ENCODE measurements around the gene VAV2.

DNA sequence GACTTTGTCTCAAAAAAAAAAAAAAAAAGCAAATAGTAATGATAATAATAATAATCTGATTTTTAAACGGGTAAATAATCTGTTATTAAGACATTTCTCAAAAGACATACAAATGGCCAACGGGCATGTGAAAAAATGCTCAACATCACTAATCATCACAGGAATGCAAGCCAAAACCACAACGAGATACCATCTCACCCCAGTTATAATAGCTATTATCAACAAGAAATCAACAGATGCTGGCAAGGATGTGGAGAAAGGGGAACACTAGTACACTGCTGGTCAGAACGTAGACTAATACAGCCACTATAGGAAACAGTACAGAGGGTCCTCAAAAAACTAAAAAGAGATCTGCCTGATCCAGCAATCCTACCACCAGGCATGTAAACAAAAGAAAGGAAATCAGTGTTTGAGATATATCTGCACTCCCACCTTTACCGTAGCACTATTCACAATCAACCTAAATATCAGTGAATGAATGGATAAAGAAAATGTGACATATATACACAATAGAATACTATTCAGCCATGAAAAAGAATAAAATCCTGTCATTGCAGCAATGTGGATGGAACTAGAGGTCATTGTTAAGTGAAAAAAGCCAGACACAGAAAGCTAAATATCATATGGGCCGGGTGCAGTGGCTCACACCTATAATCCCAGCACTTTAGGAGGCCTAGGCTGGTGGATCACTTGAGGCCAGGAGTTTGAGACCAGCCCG lies 24.9 kb downstream of the VAV2 start:
- no peak for TF ChIP-seq TAF1 (IDR thresholded peaks at IDR 0.05; ENCODE audit: low read depth)
- no peak for TF ChIP-seq RAD21 (IDR thresholded peaks at IDR 0.05; ENCODE audit: low read depth)
- no peak for TF ChIP-seq FOXM1 (IDR thresholded peaks at IDR 0.05; ENCODE audit: borderline replicate concordance, low read depth)
- TF ChIP-seq, protein P1, sequence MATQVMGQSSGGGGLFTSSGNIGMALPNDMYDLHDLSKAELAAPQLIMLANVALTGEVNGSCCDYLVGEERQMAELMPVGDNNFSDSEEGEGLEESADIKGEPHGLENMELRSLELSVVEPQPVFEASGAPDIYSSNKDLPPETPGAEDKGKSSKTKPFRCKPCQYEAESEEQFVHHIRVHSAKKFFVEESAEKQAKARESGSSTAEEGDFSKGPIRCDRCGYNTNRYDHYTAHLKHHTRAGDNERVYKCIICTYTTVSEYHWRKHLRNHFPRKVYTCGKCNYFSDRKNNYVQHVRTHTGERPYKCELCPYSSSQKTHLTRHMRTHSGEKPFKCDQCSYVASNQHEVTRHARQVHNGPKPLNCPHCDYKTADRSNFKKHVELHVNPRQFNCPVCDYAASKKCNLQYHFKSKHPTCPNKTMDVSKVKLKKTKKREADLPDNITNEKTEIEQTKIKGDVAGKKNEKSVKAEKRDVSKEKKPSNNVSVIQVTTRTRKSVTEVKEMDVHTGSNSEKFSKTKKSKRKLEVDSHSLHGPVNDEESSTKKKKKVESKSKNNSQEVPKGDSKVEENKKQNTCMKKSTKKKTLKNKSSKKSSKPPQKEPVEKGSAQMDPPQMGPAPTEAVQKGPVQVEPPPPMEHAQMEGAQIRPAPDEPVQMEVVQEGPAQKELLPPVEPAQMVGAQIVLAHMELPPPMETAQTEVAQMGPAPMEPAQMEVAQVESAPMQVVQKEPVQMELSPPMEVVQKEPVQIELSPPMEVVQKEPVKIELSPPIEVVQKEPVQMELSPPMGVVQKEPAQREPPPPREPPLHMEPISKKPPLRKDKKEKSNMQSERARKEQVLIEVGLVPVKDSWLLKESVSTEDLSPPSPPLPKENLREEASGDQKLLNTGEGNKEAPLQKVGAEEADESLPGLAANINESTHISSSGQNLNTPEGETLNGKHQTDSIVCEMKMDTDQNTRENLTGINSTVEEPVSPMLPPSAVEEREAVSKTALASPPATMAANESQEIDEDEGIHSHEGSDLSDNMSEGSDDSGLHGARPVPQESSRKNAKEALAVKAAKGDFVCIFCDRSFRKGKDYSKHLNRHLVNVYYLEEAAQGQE (IDR thresholded peaks at IDR 0.05; ENCODE audit: low read depth), result no peak
- TF ChIP-seq, protein P2, sequence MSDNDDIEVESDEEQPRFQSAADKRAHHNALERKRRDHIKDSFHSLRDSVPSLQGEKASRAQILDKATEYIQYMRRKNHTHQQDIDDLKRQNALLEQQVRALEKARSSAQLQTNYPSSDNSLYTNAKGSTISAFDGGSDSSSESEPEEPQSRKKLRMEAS (IDR thresholded peaks at IDR 0.05), result no peak
- TF ChIP-seq TEAD4 (IDR thresholded peaks at IDR 0.05), result no peak
- TF ChIP-seq EP300 (IDR thresholded peaks at IDR 0.05; ENCODE audit: borderline replicate concordance), result no peak
- no peak for TF ChIP-seq NFIC (IDR thresholded peaks at IDR 0.05)
- TF ChIP-seq CREB1 (IDR thresholded peaks at IDR 0.05; ENCODE audit: low read depth), result no peak
- TF ChIP-seq ZBTB7A (IDR thresholded peaks at IDR 0.05; ENCODE audit: low read depth), result no peak
- no peak for TF ChIP-seq YY1 (IDR thresholded peaks at IDR 0.05; ENCODE audit: low read depth)
